ENCODE measurements around the gene SPOPL.

The SPOPL gene

DNA sequence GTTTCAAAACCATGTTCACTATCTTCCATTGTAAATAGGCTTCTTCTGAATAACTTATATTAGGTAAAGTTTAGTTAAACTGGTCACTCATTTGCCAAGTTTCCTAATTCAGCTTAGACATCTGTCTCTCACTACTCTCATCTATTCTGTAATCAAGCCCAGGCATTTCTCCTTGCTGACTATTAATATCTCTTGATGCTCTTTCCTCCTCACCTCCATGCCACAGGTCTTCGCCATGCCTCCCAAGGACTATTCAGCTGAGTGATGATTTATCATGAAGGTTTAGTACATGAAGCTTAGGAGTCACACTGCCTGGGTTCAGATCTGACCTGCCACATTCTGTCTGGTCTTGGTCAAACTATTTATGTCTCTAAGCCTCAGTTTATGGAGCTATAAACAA is 115.5 kb downstream of the SPOPL start:
- TF ChIP-seq, protein P1, sequence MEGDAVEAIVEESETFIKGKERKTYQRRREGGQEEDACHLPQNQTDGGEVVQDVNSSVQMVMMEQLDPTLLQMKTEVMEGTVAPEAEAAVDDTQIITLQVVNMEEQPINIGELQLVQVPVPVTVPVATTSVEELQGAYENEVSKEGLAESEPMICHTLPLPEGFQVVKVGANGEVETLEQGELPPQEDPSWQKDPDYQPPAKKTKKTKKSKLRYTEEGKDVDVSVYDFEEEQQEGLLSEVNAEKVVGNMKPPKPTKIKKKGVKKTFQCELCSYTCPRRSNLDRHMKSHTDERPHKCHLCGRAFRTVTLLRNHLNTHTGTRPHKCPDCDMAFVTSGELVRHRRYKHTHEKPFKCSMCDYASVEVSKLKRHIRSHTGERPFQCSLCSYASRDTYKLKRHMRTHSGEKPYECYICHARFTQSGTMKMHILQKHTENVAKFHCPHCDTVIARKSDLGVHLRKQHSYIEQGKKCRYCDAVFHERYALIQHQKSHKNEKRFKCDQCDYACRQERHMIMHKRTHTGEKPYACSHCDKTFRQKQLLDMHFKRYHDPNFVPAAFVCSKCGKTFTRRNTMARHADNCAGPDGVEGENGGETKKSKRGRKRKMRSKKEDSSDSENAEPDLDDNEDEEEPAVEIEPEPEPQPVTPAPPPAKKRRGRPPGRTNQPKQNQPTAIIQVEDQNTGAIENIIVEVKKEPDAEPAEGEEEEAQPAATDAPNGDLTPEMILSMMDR (IDR thresholded peaks at IDR 0.05; ENCODE audit: control extremely low read depth, extremely low read depth, low read depth, missing control alignments) = no peak
- ChIA-PET POLR2A (no interaction called here), CTCF (interaction anchor here (0.7 to 2.3 kb wide), 4 partner anchors 10 to 66 kb away, joined by 3 to 6 read pairs (median 4); no protein-coding TSS in a partner anchor)
- DNase-seq (ENCODE audit: extremely low spot score) = no peak

DNA sequence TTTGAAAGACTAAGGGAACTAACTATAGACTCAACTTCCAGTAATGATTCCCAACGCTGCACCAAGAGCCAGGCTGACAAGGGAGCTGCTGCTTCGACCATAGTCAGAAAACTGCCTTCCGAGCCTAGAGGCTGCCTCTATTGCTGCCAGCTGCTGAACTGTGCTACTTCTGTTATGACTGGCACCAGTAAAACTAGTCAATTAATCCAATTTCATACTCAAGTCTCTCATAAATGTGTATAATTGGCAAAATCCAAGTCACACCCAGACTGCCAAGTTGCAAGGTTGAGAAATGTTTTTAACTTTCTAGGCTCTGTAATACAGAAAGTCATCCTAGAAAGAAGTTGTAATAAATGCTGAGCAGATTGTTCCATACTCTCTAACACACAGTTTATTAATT is 117.4 kb downstream of the SPOPL start:
- CTCF ChIA-PET = no interaction called here
- TF ChIP-seq, protein P1 (IDR thresholded peaks at IDR 0.05; ENCODE audit: control extremely low read depth, extremely low read depth, low read depth, missing control alignments) = no peak
- DNase-seq (ENCODE audit: extremely low spot score) = no peak
- POLR2A ChIA-PET = no interaction called here

DNA sequence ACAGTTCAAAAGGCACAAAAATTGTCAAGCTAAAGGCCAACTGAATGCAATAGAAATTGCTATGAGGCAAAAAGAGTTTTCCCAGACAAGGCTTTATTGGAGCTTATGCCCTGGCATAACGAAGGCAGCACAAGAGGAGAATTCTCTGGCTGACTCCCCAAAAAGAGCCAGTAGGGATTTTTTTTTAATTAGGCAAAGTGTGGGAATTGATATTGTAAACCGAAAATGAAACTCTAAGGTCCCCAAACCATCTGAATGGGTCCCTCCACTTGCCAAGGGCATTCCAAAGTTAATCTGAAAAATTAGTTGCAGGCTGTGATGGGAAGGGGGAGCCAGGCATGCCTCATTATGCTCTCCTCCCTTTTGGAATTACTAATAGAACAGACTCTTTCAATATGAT is 118.9 kb downstream of the SPOPL start:
- POLR2A ChIA-PET = no interaction called here
- TF ChIP-seq, protein P1 (IDR thresholded peaks at IDR 0.05; ENCODE audit: control extremely low read depth, extremely low read depth, low read depth, missing control alignments) = no peak
- CTCF ChIA-PET = no interaction called here
- no peak for DNase-seq (ENCODE audit: extremely low spot score)

DNA sequence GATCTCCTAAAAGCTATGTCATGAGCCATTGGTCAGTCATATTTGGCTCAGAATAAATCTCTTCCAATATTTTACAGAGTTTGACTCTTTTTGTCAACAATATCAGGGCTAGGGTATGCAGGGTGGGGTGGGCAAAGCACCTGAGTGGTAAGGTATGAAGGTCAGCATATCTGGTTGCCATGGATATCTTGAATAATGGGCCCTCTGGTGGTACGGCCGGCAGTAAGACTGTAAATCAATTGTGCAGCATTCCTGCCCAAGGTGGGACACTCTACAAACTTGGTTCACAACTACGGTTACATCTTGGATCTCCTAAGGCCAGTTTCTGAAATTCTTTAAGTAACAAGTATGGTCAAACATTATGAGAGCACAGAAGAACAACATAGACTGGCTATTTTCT is 119.6 kb downstream of the SPOPL start:
- ChIA-PET POLR2A (no interaction called here), CTCF (no interaction called here)
- TF ChIP-seq, protein P1 (IDR thresholded peaks at IDR 0.05; ENCODE audit: control extremely low read depth, extremely low read depth, low read depth, missing control alignments) = no peak

DNA sequence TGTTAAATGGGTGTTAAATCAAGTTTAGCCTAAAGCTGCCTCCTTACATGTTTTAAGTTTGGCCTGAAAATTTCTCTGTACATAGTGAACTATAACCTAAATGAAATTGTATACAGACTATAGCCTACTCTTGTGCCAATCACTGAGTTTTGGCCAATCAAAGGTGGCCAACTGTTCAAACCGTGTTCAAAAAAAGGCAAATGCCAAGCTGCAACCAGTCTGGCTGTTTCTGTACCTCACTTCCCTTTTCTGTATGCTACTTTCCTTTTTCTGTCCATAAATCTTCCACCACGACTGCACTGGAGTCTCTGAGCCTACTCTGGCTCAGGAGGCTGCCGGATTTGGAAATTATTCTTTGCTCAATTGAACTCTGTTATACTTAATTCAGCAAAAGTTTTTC is 121.0 kb downstream of the SPOPL start:
- DNase-seq (ENCODE audit: extremely low spot score) = no peak
- ChIA-PET POLR2A (no interaction called here), CTCF (no interaction called here)
- TF ChIP-seq, protein P1 (IDR thresholded peaks at IDR 0.05; ENCODE audit: control extremely low read depth, extremely low read depth, low read depth, missing control alignments) = no peak

More for the DNA sequence above, 119.6 kb downstream of the SPOPL start:
- no peak for DNase-seq (ENCODE audit: extremely low spot score)

Data from GM10248 (cell line).